Fibroblast of villous mesenchyme (primary cell): ENCODE data around the gene MEF2B. TPM values are rescaled to one million over a fixed set of nuclear protein-coding genes. Genes with fewer than 3 reads are reported as not detected.
A peak's percentile ranks its signal among the peaks of the same experiment; 100 is the strongest.
"Not testable (repeated sequence)": the region's sequence is repeated elsewhere in the genome, so short reads cannot be mapped to it uniquely, and the experiment has no call there.

Experiments
- DNase-seq: peaks from one replicate; pipeline ENCODE4 v3.0.0-alpha.2; 2010; ENCODE audit warnings: low read depth
- H3K4me3 ChIP-seq: 2 replicates; pipeline ENCODE4 v1.5.1; 2011; ENCODE audit warnings: low read depth, mild to moderate bottlenecking, low read length
- total RNA-seq: library from RNA; depleted of rRNA; stranded (reverse); fragments of >200 nt; gene quantifications from 2 replicates; pipeline ENCODE4 v1.2.3, GENCODE V29; 2012
- TF ChIP-seq, protein P1 (sequence below): IDR thresholded peaks from 2 replicates; pipeline ENCODE4 v1.5.1; 2012; ENCODE audit warnings: low read depth, mild to moderate bottlenecking, low read length; ENCODE audit not compliant: insufficient read depth

Gene MEF2B
- total RNA-seq, 1 donor = not detected

DNA sequence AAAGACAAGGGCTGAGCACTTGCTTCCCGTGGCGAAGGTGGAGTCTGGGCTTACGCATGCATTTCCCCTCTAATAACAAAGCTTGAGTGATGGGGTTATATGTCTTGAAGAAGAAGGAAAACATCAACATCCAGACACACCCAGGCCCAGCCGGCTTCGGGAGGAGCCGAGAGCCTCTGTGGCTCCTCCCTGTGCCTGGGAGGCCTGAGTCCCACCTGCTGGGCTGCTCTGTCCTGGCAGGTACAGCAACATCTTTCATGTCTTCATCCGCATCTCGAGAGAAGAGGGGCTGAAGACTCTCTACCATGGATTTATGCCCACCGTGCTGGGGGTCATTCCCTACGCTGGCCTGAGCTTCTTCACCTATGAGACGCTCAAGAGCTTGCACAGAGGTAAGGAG lies 62.4 kb downstream of the MEF2B start:
- DNase-seq = no peak
- H3K4me3 ChIP-seq = no peak overlapping the region
- TF ChIP-seq, protein P1, sequence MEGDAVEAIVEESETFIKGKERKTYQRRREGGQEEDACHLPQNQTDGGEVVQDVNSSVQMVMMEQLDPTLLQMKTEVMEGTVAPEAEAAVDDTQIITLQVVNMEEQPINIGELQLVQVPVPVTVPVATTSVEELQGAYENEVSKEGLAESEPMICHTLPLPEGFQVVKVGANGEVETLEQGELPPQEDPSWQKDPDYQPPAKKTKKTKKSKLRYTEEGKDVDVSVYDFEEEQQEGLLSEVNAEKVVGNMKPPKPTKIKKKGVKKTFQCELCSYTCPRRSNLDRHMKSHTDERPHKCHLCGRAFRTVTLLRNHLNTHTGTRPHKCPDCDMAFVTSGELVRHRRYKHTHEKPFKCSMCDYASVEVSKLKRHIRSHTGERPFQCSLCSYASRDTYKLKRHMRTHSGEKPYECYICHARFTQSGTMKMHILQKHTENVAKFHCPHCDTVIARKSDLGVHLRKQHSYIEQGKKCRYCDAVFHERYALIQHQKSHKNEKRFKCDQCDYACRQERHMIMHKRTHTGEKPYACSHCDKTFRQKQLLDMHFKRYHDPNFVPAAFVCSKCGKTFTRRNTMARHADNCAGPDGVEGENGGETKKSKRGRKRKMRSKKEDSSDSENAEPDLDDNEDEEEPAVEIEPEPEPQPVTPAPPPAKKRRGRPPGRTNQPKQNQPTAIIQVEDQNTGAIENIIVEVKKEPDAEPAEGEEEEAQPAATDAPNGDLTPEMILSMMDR = no peak

DNA sequence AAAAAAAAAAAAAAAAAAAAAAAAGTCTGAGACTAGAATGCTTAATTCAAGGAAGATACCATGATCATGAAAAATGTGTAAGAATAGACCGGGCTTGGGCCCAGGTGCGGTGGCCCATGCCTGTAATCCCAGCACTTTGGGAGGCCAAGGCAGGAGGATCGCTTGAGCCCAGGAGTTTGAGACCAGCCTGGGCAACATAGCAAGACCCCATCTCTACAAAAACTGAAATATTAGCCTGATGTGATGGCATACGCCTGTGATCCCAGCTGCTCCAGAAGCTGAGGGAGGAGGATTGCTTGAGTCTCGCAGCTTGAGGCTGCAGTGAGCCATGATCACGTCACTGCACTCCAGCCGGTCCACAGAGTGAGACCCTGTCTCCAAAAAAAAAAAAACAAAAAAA lies 63.1 kb downstream of the MEF2B start:
- H3K4me3 ChIP-seq, DNase-seq: not testable (repeated sequence)

DNA sequence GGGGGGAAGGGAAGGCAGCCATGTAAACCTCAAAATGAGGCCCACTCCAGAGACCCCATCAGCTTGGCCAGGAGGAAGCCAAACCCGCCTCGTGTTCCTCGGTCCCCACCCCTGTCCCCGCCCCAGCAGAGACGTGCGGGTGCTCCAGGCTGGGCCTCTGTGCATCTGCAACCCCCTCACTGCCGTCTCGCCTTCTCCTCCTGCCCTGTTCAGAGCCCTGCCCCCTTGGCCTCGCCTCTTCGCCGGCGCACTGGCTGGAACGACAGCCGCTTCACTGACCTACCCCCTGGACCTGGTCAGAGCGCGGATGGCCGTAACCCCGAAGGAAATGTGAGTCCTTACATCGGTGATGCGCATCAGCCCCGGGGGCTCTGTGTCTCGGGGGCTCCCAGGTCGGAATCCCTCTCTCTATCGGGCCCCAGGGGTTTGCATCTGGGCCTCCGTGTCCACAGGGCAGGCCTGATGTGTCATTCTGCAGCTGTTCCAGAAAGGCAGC lies 64.0 kb downstream of the MEF2B start:
- H3K4me3 ChIP-seq = peak overlapping the region; percentile 54
- DNase-seq = peak; percentile 28
- TF ChIP-seq, protein P1 = no peak

DNA sequence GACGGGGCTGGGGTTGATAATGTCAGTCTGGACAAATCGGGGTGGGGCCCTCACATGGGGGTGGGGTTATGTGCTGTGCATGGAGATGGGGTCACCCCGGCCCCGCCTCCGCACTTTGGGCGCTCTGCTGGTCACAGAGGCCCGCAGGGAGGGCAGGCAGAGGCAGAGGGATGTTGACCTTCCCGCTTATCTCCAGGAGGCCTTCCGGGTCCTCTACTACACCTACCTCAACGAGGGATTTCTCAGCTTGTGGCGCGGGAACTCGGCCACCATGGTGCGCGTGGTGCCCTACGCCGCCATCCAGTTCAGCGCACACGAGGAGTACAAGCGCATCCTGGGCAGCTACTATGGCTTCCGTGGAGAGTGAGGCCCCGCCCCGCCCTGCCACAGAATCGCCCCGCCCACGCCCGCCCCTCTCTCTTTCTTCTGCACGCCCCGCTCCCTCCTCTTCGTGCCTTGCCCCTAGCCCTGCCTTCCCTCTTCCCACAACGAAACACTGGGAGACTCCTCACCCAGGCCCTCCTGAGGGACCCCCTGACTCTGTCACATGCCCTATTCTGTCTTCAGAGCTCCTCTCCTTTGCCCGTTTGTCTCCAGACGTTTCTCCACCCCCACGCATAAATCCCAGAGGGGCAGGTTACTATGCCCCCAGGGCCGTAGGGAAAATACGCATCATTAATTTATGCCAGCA lies 64.6 kb downstream of the MEF2B start:
- TF ChIP-seq, protein P1 = no peak
- H3K4me3 ChIP-seq = peak overlapping the region; percentile 54
- peak; percentile 68 for DNase-seq

DNA sequence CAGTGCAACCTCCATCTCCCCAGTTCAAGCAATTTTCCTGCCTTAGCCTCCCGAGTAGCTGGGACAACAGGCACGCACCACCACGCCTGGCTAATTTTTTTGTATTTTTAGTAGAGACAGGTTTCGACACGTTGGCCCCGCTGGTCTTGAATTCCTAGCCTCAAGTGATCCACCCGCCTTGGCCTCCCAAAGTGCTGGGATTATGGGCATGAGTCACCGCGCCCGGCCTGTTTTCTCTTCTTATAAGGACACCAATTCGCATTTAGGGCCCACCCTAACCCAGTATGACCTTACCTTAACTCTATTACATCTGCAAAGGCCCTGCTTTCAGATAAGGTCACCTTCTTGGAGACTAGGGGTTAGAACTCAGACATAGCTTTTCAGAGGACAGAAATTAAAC lies 66.9 kb downstream of the MEF2B start:
- no peak overlapping the region for H3K4me3 ChIP-seq
- no peak for DNase-seq
- TF ChIP-seq, protein P1 = no peak

DNA sequence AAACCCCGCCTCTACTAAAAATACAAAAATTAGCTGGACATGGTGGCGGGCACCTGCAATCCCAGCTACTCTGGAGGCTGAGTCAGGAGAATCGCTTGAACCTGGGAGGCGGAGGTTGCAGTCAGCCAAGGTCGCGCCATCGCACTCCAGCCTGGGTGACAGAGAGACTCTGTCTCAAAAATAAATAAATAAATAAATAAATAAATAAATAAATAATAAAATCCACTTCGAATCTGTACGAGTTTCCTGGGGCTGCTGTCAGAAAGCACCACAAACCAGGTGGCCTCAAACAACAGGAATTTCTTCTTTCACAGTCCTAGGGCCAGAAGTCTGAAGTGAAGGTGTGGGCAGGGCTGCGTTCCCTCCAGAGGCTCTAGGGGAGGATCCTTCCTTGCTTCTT lies 67.5 kb downstream of the MEF2B start:
- DNase-seq, H3K4me3 ChIP-seq: not testable (repeated sequence)

DNA sequence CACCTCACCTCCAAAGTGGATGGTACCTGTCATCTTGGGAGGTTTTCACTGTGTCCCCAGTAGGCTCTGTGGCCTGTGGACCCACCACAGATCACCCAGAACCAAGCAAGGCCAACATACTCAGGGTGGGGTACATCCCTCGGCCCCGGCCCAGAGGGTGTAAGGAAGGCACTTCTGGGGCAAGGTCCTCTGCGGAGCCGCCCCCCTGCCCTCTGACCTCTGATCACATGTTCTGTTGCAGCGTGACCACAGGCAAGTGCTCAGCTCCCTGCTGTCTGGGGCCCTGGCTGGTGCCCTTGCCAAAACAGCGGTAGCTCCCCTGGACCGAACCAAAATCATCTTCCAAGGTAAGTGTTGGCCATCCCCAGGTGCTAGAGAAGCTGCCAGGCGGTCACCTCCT lies 68.5 kb downstream of the MEF2B start:
- no peak overlapping the region for H3K4me3 ChIP-seq
- DNase-seq = no peak
- TF ChIP-seq, protein P1 = no peak
